Medulla oblongata (tissue), 1 donor: ENCODE data around the gene NRARP.
A peak's percentile ranks its signal among the peaks of the same experiment; 100 is the strongest.
"Not testable (repeated sequence)": the region's sequence is repeated elsewhere in the genome, so short reads cannot be mapped to it uniquely, and the experiment has no call there.

ENCODE experiments used
- DNase-seq: peaks from one replicate; pipeline ENCODE4 v3.0.0-alpha.2; 2015; ENCODE audit errors: extremely low spot score

NRARP gene

GRCh38 chr9:137302118-137302448 is at the start of gene NRARP:
TSS of gene NRARP (minus strand) at chr9:137302271. CDS start at chr9:137301928, 343 bp downstream.
- DNase-seq = peak; percentile 88

GRCh38 chr9:137350696-137351584 is 48.9 kb upstream of the NRARP start:
- no peak for DNase-seq

- DNase-seq = no peak
Observed at GRCh38 chr9:137349471-137350033, 47.5 kb upstream of the NRARP start.

- no peak for DNase-seq
Observed at GRCh38 chr9:137348769-137349470, 46.8 kb upstream of the NRARP start.

GRCh38 chr9:137347928-137348327 is 45.9 kb upstream of the NRARP start:
- no peak for DNase-seq

- no peak for DNase-seq
Observed at GRCh38 chr9:137342482-137342881, 40.4 kb upstream of the NRARP start.

GRCh38 chr9:137341227-137341626 is 39.2 kb upstream of the NRARP start:
- no peak for DNase-seq

GRCh38 chr9:137339908-137340462 is 37.9 kb upstream of the NRARP start:
- not testable (repeated sequence) for DNase-seq

- DNase-seq = no peak
Observed at GRCh38 chr9:137339045-137339907, 37.2 kb upstream of the NRARP start.

- no peak for DNase-seq
Observed at GRCh38 chr9:137336735-137337134, 34.7 kb upstream of the NRARP start.

- no peak for DNase-seq
Observed at GRCh38 chr9:137333016-137333671, 31.1 kb upstream of the NRARP start.

GRCh38 chr9:137331929-137332328 is 29.9 kb upstream of the NRARP start:
- no peak for DNase-seq

- DNase-seq = no peak
Observed at GRCh38 chr9:137330689-137331088, 28.6 kb upstream of the NRARP start.

GRCh38 chr9:137329590-137329989 is 27.5 kb upstream of the NRARP start:
- DNase-seq = not testable (repeated sequence)

- DNase-seq = not testable (repeated sequence)
Observed at GRCh38 chr9:137327641-137328550, 25.8 kb upstream of the NRARP start.

GRCh38 chr9:137326445-137327065 is 24.5 kb upstream of the NRARP start:
- DNase-seq = peak; percentile 45

GRCh38 chr9:137325799-137326198 is 23.7 kb upstream of the NRARP start:
- no peak for DNase-seq

- DNase-seq = no peak
Observed at GRCh38 chr9:137325124-137325523, 23.1 kb upstream of the NRARP start.
